ENCODE measurements around the gene EMP3. TPM values are rescaled to one million over a fixed set of nuclear protein-coding genes. Genes with fewer than 3 reads are reported as not detected.

The EMP3 gene
- total and polyA plus RNA-seq, 5 experiments from 2014 or later: 275 to 721 (median 514) TPM

GRCh38 chr19:48319647-48320541, 5.5 kb upstream of the EMP3 start:
- Mint-ChIP-seq H3K27ac (peak overlapping the region; percentile 98 to 100 (median 100)), H3K36me3 (no peaks in the 10 kb centered on the region), H3K4me3 (peak overlapping the region in 9 of 10 donors; percentile 39 to 100 (median 92)), H3K4me1 (peaks cover 25 to 49% (median 47%) of the 10 kb centered on the region in 4 donors), H3K27me3 (no peaks in the 10 kb centered on the region), H3K9me3 (no peaks in the 10 kb centered on the region)
- ATAC-seq (peak; percentile 10 to 16), DNase-seq (peak; percentile 64 to 88 (median 76))
- POLR2A ChIA-PET: interaction anchor here (0.5 to 10.7 kb wide), 2 partner anchors 14 to 37 kb away, joined by 3 to 484 read pairs; no protein-coding TSS in a partner anchor

- Mint-ChIP-seq H3K36me3 (no peaks in the 10 kb centered on the region), H3K9me3 (no peaks in the 10 kb centered on the region), H3K4me3 (peak overlapping the region; percentile 92 to 100 (median 96)), H3K27me3 (no peaks in the 10 kb centered on the region), H3K27ac (peak overlapping the region; percentile 98 to 100 (median 100)), H3K4me1 (peaks cover 29 to 63% (median 56%) of the 10 kb centered on the region in 4 donors)
- DNase-seq: peak; percentile 90 to 99 (median 94)
- POLR2A ChIA-PET: interaction anchor here (0.6 to 10.7 kb wide), 12 partner anchors 13 to 1208 kb away, joined by 3 to 484 read pairs (median 5); partner anchors contain the start of genes CYTH2, KDELR1, RPL18 and SPHK2
- peak; percentile 53 to 54 for ATAC-seq
These were observed 4.1 kb upstream of the EMP3 start for GRCh38 chr19:48321372-48321621.

GRCh38 chr19:48321622-48322591, 3.4 kb upstream of the EMP3 start:
- POLR2A ChIA-PET: interaction anchor here (0.5 to 10.7 kb wide), 15 partner anchors 12 to 1208 kb away, joined by 3 to 484 read pairs (median 5); partner anchors contain the start of genes CYTH2, KDELR1, RPL18 and SPHK2
- H3K27ac Mint-ChIP-seq: peak overlapping the region; percentile 98 to 100 (median 100)
- H3K4me3 Mint-ChIP-seq: peak overlapping the region; percentile 92 to 100 (median 96)
- H3K27me3 Mint-ChIP-seq: no peaks in the 10 kb centered on the region
- H3K4me1 Mint-ChIP-seq: peaks cover 32 to 67% (median 62%) of the 10 kb centered on the region in 4 donors
- DNase-seq (peak; percentile 98 to 100 (median 100)), ATAC-seq (peak; percentile 67 to 77)
- H3K9me3 Mint-ChIP-seq: no peaks in the 10 kb centered on the region
- peaks cover 0 to 3% (median 0%) of the 10 kb centered on the region in 3 donors for H3K36me3 Mint-ChIP-seq

- Mint-ChIP-seq H3K4me1 (peaks cover 29 to 91% (median 79%) of the 10 kb centered on the region in 4 donors), H3K4me3 (peak overlapping the region; percentile 83 to 100 (median 92)), H3K27me3 (no peaks in the 10 kb centered on the region), H3K9me3 (no peaks in the 10 kb centered on the region), H3K36me3 (peaks cover 0 to 39% (median 25%) of the 10 kb centered on the region in 3 donors), H3K27ac (peak overlapping the region; percentile 95 to 100 (median 96))
- POLR2A ChIA-PET: interaction anchor here (0.5 to 10.6 kb wide), 11 partner anchors 8 to 1229 kb away, joined by 3 to 484 read pairs (median 4); partner anchors contain the start of genes EMP3, KDELR1, SYNGR4 and TMEM143
- ATAC-seq (no peak), DNase-seq (peak in 7 of 10 donors; percentile 14 to 50 (median 34))
These were observed 4.0 kb downstream of the EMP3 start for GRCh38 chr19:48329167-48329891.

GRCh38 chr19:48330012-48330681, 4.8 kb downstream of the EMP3 start:
- peak; percentile 71 to 94 (median 86) for DNase-seq
- Mint-ChIP-seq H3K4me3 (peak overlapping the region; percentile 83 to 100 (median 92)), H3K27me3 (no peaks in the 10 kb centered on the region), H3K27ac (peak overlapping the region; percentile 95 to 100 (median 96)), H3K9me3 (no peaks in the 10 kb centered on the region), H3K4me1 (peaks cover 31 to 91% (median 80%) of the 10 kb centered on the region in 4 donors), H3K36me3 (peaks cover 0 to 39% (median 25%) of the 10 kb centered on the region in 3 donors)
- peak; percentile 29 to 42 for ATAC-seq
- POLR2A ChIA-PET: interaction anchor here (0.5 to 10.6 kb wide), 10 partner anchors 9 to 308 kb away, joined by 3 to 484 read pairs (median 4); partner anchors contain the start of genes EMP3, KDELR1, SYNGR4 and TMEM143

GRCh38 chr19:48332351-48332661, 7.0 kb downstream of the EMP3 start:
- DNase-seq (no peak), ATAC-seq (no peak)
- peak overlapping the region; percentile 92 to 100 (median 96) for H3K4me3 Mint-ChIP-seq
- POLR2A ChIA-PET: interaction anchor here (0.5 to 10.6 kb wide), 7 partner anchors 11 to 306 kb away, joined by 3 to 484 read pairs (median 5); partner anchors contain the start of genes EMP3, SYNGR4 and TMEM143
- no peaks in the 10 kb centered on the region for H3K27me3 Mint-ChIP-seq
- peak overlapping the region; percentile 95 to 100 (median 96) for H3K27ac Mint-ChIP-seq
- peaks cover 25 to 73% (median 63%) of the 10 kb centered on the region in 4 donors for H3K4me1 Mint-ChIP-seq
- no peaks in the 10 kb centered on the region for H3K9me3 Mint-ChIP-seq
- H3K36me3 Mint-ChIP-seq: peaks cover 0 to 33% (median 23%) of the 10 kb centered on the region in 3 donors

GRCh38 chr19:48332662-48333466, 7.5 kb downstream of the EMP3 start:
- POLR2A ChIA-PET: interaction anchor here (0.5 to 10.6 kb wide), 14 partner anchors 10 to 305 kb away, joined by 3 to 484 read pairs (median 4); partner anchors contain the start of genes EMP3, KDELR1, SYNGR4 and TMEM143
- ATAC-seq (peak; percentile 69 to 79), DNase-seq (peak; percentile 85 to 98 (median 96))
- H3K4me3 Mint-ChIP-seq: peak overlapping the region; percentile 92 to 100 (median 96)
- H3K9me3 Mint-ChIP-seq: no peaks in the 10 kb centered on the region
- peak overlapping the region; percentile 95 to 100 (median 98) for H3K27ac Mint-ChIP-seq
- peaks cover 0 to 28% (median 19%) of the 10 kb centered on the region in 3 donors for H3K36me3 Mint-ChIP-seq
- peaks cover 24 to 69% (median 57%) of the 10 kb centered on the region in 4 donors for H3K4me1 Mint-ChIP-seq
- H3K27me3 Mint-ChIP-seq: no peaks in the 10 kb centered on the region

- Mint-ChIP-seq H3K4me1 (peaks cover 27 to 64% (median 52%) of the 10 kb centered on the region in 4 donors), H3K27me3 (no peaks in the 10 kb centered on the region), H3K36me3 (peaks cover 0 to 24% (median 14%) of the 10 kb centered on the region in 3 donors), H3K9me3 (no peaks in the 10 kb centered on the region), H3K27ac (peak overlapping the region; percentile 95 to 100 (median 98)), H3K4me3 (peak overlapping the region; percentile 92 to 100 (median 96))
- peak; percentile 62 for ATAC-seq
- peak; percentile 88 to 96 (median 92) for DNase-seq
- POLR2A ChIA-PET: interaction anchor here (0.7 to 10.6 kb wide), 16 partner anchors 9 to 251 kb away, joined by 3 to 484 read pairs (median 4); partner anchors contain the start of genes EMP3, KDELR1, SYNGR4 and TMEM143
These were observed 8.4 kb downstream of the EMP3 start for GRCh38 chr19:48333467-48334384.

GRCh38 chr19:48338253-48338755, 13.0 kb downstream of the EMP3 start:
- Mint-ChIP-seq H3K4me3 (peak overlapping the region in 1 of 10 donors; percentile 14), H3K27ac (peak overlapping the region in 3 of 10 donors; percentile 33 to 73 (median 68)), H3K9me3 (no peaks in the 10 kb centered on the region), H3K4me1 (peaks cover 11 to 19% (median 11%) of the 10 kb centered on the region in 4 donors), H3K36me3 (peaks cover 0 to 9% (median 2%) of the 10 kb centered on the region in 3 donors), H3K27me3 (no peaks in the 10 kb centered on the region)
- POLR2A ChIA-PET: interaction anchor here (0.6 to 10.6 kb wide), 2 partner anchors 17 to 66 kb away, joined by 3 to 484 read pairs; partner anchors contain the start of gene EMP3
- DNase-seq (no peak), ATAC-seq (no peak)

Data from naive thymus-derived CD8-positive, alpha-beta T cell (primary cell).